HG03432 (cell line): ENCODE measurements around the gene CCDC86.
A peak's percentile ranks its signal among the peaks of the same experiment; 100 is the strongest.

Source experiments
- ATAC-seq: cut with Tn5 transposase; IDR thresholded peaks from one replicate; pipeline ENCODE4 v1.9.1; 2021; ENCODE audit warnings: mild to moderate bottlenecking, moderate library complexity; ENCODE audit not compliant: unreplicated experiment

Gene CCDC86

GRCh38 chr11:60830478-60831142, 11.3 kb upstream of the CCDC86 start:
- ATAC-seq, result peak; percentile 24

- peak; percentile 80 for ATAC-seq
Observed at GRCh38 chr11:60831143-60831500, 10.8 kb upstream of the CCDC86 start.

GRCh38 chr11:60831501-60832079, 10.3 kb upstream of the CCDC86 start:
- no peak for ATAC-seq

DNA sequence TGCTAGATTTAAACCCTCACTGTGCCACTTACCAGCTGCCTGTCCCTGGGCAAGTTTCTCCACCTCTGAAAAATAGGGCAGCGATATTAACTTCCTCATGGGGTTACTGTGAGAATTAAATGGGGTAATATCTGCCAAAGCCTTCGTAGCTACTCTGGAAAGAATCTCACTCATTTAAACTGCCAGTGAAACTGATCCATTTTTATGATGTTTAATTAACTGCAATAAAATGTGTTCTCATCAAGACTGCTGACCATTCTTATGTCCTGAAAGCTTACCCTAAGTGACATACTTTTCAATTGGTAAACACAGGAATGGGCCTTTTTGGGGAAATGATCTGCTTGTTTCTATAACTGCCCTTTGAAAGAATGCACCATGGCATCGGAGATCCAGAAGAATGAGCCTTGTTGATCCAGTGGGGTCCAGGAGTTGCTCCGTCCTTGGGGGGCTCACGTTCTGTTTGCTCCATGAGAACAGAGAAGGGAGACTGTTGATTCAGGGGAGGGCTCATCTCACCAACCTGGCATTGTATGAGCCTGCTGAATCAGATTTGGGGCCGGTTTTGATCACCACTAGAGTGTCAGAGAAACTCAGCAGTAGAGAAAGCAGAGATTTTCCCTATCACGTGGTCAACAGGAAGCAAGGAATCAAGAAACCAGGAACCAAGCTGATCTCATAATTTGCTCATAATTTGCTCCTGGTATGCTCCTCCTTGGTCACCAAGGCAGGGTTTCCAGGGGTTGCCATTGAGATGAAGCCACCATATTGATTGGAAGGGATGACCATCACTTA, 7.0 kb upstream of the CCDC86 start:
- no peak for ATAC-seq

GRCh38 chr11:60835534-60835846, 6.4 kb upstream of the CCDC86 start:
- no peak for ATAC-seq

GRCh38 chr11:60836866-60837515, 4.9 kb upstream of the CCDC86 start:
- ATAC-seq, result no peak

DNA sequence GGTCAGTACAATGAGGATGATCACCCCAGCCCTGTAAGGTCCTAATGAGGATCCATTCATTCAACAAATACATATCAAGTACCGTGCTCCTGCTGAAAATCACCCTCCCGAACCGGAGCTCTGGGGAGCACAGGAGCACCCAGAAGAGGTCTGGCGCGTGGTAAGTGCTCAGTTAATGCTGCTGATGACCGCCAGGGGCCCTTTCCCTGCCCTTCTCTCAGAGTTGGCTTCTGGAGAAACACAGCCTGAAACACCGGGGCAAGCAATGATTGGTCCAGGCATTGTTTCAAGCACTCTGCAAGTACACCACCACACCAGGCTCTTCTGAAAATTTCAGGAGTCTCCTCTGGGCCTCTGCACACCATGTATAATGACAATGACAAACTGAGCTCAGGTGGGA, 3.8 kb upstream of the CCDC86 start:
- ATAC-seq, result no peak

DNA sequence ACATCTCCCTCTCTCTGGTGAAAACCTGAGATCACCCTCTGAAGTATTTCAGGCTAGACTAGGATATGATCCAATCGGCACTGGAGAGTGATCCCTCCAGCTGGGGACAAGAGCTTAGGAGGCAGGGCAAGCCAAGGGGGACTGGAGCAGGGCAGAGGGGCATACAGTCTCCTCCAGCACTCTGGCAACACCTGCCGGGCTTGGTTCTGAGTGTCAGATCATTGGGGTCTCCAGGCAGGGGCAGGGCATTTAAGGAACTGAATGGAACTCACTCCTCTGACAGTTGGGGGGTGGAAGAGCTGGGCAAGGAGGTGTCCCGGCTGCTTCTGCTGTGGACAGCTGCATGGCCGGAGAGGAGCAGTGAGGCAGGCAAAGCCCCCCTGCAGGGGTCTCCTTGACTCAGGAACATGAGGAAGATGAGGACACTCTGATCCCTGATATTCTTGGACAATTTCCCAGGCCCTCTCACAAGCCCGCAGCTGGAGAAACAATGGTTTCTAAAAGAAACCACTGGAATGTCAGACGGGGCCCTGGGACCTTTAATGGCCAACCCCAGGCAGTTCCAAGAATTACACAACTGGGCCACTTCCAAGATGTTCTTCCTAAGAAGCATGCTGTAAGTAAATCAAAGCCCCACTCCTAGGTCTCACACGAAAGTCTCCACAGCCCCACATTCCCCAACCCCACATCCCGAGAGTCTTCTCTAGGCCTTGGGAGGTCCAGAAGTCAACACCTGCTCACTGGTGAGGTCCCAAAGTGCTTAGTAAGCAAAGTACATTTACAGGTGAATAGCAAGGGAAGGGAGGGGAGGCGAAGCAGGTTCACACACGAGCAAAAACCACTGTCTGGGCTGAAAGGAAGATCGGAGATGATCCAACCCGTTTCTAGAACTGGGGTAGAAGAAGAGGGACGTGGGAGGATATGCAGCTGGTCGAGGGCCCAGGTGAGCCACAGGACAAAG, 1.2 kb upstream of the CCDC86 start:
- ATAC-seq, result no peak

DNA sequence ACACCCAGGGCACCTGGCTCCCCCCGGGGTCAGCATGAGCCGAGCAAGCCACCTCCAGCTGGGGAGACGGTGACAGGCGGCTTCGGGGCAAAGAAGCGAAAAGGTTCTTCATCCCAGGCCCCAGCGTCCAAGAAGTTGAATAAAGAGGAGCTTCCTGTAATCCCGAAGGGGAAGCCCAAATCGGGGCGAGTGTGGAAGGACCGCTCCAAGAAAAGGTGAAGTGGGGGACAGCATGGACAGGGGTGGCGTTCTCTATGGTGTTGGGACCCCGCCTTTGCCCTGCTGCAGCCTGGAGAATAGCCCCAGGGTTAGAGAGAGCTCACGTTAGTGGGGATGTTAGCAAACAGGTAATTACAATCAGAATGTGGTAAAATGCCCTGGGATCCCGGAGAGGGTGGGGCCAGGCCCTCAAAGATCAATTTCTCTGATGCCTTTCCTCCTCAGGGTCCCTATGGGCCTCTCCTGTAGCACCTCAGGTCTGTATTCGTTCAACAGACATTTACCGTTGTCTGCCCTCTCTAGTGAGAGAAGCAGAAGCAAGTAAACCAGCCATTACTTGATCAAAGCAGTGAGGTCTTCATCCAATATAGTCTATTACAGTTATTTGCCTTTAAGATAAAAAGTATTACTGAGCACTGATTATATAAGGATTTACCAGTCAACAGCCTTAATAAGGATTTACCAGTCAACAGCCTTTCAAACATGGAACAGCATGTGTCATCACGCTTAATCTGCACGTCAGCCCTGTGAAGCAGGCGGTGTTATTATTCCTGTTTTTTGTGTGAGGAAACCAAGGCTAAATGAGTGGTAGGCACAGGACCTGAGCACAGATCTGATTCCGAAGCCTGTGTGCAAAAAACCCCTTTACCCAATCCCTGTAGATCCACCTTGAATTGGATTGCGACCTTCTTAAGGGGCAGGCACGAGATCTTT, 1.0 kb downstream of the CCDC86 start:
- peak; percentile 13 for ATAC-seq

DNA sequence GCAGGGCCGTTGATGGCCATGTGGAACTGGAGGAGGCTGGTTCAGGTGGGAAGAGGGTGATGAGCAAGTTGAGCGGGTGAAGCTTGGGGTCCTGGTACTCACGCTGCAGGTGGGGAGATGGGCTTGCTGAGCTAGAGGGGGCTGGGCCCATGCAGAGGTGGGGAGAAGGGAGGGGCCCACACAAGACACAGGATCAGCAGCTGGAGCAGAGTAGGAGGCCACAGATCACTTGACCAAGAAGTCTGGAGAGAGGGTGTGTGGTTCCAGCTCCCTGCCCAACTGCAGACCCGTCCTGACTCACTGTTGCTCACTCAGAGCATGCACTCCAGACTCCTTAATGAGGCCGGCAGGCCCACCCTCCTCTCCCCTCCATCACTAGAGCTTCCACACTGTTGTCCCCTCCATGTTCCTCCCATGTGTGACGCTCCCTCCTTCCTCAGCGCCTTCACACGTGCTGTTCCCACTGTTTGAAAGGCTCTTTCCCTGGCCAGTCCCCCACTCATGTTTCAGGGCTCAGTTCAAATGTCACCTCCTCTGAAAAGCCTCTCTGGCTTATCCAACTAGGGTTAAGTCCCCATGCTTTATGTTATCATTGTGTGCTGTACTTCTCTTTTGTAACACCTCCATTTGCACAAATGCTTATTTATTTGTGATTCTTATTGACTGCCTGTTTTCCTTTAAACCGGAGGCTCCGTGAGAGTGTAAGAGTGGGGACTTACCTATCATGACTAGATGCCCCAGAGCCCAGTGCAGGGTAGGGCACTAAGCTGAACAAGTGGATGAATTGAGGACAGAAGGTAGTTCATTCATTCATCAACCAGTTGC, 2.3 kb downstream of the CCDC86 start:
- ATAC-seq, result no peak

DNA sequence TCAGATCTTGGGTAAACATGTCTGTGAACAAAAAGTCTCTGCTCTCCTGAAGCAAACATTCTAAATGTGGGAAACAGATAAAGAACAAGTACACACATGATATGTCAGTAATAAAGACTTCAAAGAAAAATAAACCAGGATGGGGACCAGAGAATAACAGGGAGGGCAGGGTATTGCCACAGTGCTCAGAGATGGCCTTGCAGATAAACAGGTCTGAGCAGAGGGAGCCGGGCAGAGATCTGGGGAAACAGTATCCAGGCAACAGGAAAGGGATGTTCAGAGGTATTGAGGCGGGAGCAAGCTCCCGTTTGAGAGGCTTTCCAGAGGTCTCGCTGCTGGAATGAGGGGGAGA, 2.9 kb downstream of the CCDC86 start:
- no peak for ATAC-seq

DNA sequence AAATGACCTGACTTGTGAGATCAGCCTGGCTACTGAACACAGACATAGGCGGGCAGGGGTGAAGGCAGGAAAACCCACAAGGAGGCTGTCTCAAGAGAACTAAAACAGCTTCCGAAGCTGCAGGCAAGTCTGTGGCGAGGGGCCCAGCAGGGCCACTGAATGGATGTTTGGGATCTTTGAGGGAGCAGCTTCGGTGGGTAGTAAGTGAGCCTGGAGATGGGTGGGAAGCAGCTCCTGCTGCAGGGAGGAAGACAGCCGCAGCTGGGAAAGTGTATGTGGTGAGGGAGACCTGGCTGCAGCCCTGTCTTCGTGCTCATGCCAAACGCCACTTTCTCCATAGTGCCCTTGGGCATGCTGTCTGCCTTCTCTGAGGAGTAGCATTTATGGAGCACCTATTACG, 3.4 kb downstream of the CCDC86 start:
- ATAC-seq, result no peak

- ATAC-seq, result no peak
Observed at GRCh38 chr11:60847281-60847680, 5.4 kb downstream of the CCDC86 start.

DNA sequence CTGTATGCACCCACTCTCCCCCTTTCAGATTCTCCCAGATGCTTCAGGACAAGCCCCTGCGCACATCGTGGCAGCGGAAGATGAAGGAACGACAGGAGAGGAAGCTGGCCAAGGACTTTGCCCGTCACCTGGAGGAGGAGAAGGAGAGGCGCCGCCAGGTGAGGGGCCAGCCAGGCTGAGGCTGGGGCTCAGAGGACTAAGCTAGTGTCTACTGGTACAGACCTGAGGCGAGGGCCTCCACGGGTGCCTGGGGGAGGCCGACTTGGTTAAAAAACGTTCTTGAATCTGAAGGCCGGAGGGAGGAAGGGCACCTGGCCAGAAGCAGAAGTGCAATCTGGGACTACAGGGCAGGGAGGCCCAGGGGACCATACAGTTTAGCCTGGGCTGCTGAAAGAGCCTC, 6.0 kb downstream of the CCDC86 start:
- ATAC-seq, result no peak

- no peak for ATAC-seq
Observed at GRCh38 chr11:60848714-60849151, 6.8 kb downstream of the CCDC86 start.

- no peak for ATAC-seq
Observed at GRCh38 chr11:60849641-60850520, 8.0 kb downstream of the CCDC86 start.

GRCh38 chr11:60851327-60852104, 9.6 kb downstream of the CCDC86 start:
- no peak for ATAC-seq
